Spinal cord (tissue), 10 donors: ENCODE measurements around the gene FMO5. TPM values are rescaled to one million over a fixed set of nuclear protein-coding genes. Genes with fewer than 3 reads are reported as not detected.
"Not testable (repeated sequence)": the region's sequence is repeated elsewhere in the genome, so short reads cannot be mapped to it uniquely, and the experiment has no call there.

ENCODE experiments used
- DNase-seq, 6 donors: peaks; one replicate each; pipeline versions ENCODE4 v3.0.0 to v3.0.0-alpha.2; 2013 to 2015; ENCODE audit warnings: low spot score in 6 of 6, low read depth in 4 of 6
- H3K27ac ChIP-seq: one replicate; pipeline ENCODE4 v1.5.1; 2013; ENCODE audit warnings: low read depth, low read length, control low read depth
- H3K27me3 ChIP-seq: one replicate; pipeline ENCODE4 v1.6.1; 2013; ENCODE audit warnings: low read length; ENCODE audit not compliant: control insufficient read depth, insufficient read depth
- H3K36me3 ChIP-seq: one replicate; pipeline ENCODE4 v1.6.1; 2013; ENCODE audit warnings: low read length; ENCODE audit not compliant: control insufficient read depth, insufficient read depth
- H3K4me1 ChIP-seq: one replicate; pipeline ENCODE4 v1.6.1; 2013; ENCODE audit warnings: low read length; ENCODE audit not compliant: control insufficient read depth, insufficient read depth
- H3K4me3 ChIP-seq: one replicate; pipeline ENCODE4 v1.5.1; 2013; ENCODE audit warnings: low read depth, low read length, control low read depth
- H3K9me3 ChIP-seq: one replicate; pipeline ENCODE4 v1.6.1; 2013; ENCODE audit warnings: low read length; ENCODE audit not compliant: control insufficient read depth, insufficient read depth
- whole genome bisulfite sequencing: methylation state at CpG from one replicate; pipeline ENCODE4 v1.1.5; 2013; ENCODE audit warnings: missing lambda C conversion rate; ENCODE audit not compliant: insufficient coverage; 5-methylcytosine and 5-hydroxymethylcytosine counted together
- polyA plus RNA-seq, 2 donors: library from polyadenylated mRNA; unstranded; fragments of 120-200 nt; gene quantifications; one replicate each; pipeline ENCODE4 v1.2.1, GENCODE V29; 2013; ENCODE audit not compliant: insufficient read length in 2 of 2
- total RNA-seq, 2 donors: library from RNA; depleted of rRNA in 1 of 2; stranded (reverse); fragments of 120-200 nt in 1 of 2; fragments of >200 nt in 1 of 2; gene quantifications; one replicate each; pipeline versions ENCODE4 v1.2.3 to v1.2.4, GENCODE V29; 2013 to 2014
- donor health status: healthy.

FMO5 gene
- total and polyA plus RNA-seq, 4 donors = 2.5 to 5.0 (median 3.9) TPM

- Histone ChIP-seq H3K36me3 (peaks cover 13% of the 10 kb centered on the region), H3K27me3 (no peaks in the 10 kb centered on the region), H3K27ac (no peak overlapping the region), H3K4me1 (no peaks in the 10 kb centered on the region), H3K4me3 (no peak overlapping the region), H3K9me3 (no peaks in the 10 kb centered on the region)
- DNase-seq = no peak
Measured at GRCh38 chr1:147162093-147162492, 63.0 kb downstream of the FMO5 start.

DNA sequence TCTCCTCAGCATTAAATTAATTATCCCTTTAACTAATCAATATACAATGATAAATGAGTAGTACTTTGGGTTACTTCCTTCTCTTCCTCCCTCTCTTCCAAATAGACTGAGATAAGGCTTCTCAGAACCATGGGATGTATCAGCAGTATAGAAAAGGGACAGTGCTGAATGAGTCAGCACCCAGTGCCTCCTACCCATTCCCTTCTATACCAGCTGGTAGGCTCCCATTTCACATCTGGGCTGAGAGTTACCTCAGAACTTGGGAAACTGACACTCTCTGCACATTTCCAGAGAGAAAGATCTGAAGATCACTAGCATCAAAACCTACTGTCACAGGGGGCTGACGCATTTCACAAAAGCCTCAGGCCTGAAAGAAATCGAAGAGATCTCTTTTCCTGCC lies 68.0 kb downstream of the FMO5 start:
- not testable (repeated sequence) for H3K27ac ChIP-seq, H3K4me3 ChIP-seq, H3K4me1 ChIP-seq, H3K9me3 ChIP-seq, DNase-seq, H3K27me3 ChIP-seq, H3K36me3 ChIP-seq
- no CpG with 5 or more reads among the region's 2 CpGs for WGBS

- H3K4me3 ChIP-seq = no peak overlapping the region
- H3K27ac ChIP-seq = no peak overlapping the region
- peaks cover 5% of the 10 kb centered on the region for H3K36me3 ChIP-seq
- DNase-seq = peak in 1 of 6 donors; percentile 27
- no peaks in the 10 kb centered on the region for H3K27me3 ChIP-seq
- no peaks in the 10 kb centered on the region for H3K9me3 ChIP-seq
- no peaks in the 10 kb centered on the region for H3K4me1 ChIP-seq
- WGBS = 86% methylated on average over 2 of the region's 3 CpGs
Measured at GRCh38 chr1:147156642-147157041, 68.5 kb downstream of the FMO5 start.

DNA sequence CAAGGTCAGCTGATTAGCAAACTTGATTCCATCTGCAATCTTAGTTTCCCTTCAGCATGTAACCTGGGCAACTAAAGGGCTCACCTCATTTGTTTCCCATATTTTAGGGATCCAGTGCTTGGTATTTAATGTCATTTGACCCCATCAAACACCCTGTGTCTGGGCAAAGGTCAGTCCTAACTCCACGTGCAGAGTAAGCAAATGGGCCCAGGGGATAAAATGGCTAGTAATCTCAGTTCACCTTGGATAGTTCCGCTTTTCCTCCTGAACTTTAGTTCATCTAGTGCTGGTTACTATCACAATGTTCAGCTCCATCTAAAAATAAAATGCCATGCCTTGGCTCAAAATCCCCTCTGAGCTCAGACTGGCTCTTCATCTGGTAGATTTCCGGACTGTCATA lies 72.4 kb downstream of the FMO5 start:
- no peaks in the 10 kb centered on the region for H3K27me3 ChIP-seq
- H3K4me1 ChIP-seq = no peaks in the 10 kb centered on the region
- no peak overlapping the region for H3K4me3 ChIP-seq
- no peaks in the 10 kb centered on the region for H3K9me3 ChIP-seq
- no peak for DNase-seq
- WGBS = 83% methylated on average over 3 of the region's 3 CpGs
- no peak overlapping the region for H3K27ac ChIP-seq
- H3K36me3 ChIP-seq = peaks cover 5% of the 10 kb centered on the region

DNA sequence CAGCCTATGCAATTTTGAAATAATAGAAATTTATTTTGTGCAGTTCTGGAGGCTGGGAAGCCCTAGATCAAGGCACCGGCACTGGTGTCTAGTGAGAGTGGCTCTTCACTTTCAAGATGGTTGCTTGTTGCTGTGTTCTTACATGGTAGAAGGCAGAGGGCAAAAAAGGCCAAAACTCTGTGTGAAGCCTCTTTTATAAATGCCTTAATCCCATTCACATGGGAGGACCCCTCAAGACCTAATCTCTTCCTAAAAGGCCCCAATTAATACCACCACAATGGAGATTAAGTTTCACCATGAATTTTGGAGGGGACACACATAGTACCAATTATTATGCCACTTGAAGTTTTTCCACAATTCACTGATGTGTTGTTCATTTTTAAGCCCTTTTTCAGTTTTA lies 73.9 kb downstream of the FMO5 start:
- Histone ChIP-seq H3K4me3 (no peak overlapping the region), H3K36me3 (peaks cover 5% of the 10 kb centered on the region), H3K27ac (no peak overlapping the region), H3K4me1 (no peaks in the 10 kb centered on the region), H3K27me3 (no peaks in the 10 kb centered on the region), H3K9me3 (no peaks in the 10 kb centered on the region)
- WGBS = no CpG with 5 or more reads among the region's 1 CpG
- DNase-seq = no peak

DNA sequence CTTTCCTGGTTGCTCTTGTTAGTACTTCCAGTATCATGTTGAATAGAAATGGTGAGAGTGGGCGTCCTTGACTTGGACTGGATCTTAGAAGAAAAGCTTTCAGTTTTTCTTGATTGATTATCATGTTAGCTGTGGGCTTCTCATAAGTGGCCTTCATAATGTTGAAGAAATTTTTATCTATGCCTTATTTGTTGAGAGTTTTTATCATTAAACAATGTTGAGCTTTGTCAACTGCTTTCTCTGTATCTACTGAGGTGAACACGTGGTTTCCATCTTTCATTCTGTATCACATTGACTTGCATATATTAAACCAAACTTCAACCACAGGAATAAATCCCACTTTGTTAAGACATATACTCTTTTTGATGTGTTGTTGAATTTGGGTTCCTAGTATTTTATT lies 82.3 kb downstream of the FMO5 start:
- H3K9me3 ChIP-seq = no peaks in the 10 kb centered on the region
- H3K4me1 ChIP-seq = no peaks in the 10 kb centered on the region
- H3K27ac ChIP-seq = no peak overlapping the region
- no peaks in the 10 kb centered on the region for H3K27me3 ChIP-seq
- H3K4me3 ChIP-seq = no peak overlapping the region
- DNase-seq = no peak
- WGBS = no CpG with 5 or more reads among the region's 2 CpGs
- no peaks in the 10 kb centered on the region for H3K36me3 ChIP-seq

Other genes with a start within 250 kb of the FMO5 start
- gene PRKAB2, start 52.9 kb downstream of the FMO5 start, total RNA-seq = 10 to 100 TPM; 22.8 to 33.9 TPM
- gene PRKAB2, start 52.9 kb downstream of the FMO5 start, polyA plus RNA-seq = 10 to 100 TPM; 30.2 to 33.1 TPM
- 10 to 100 TPM; 35.5 to 40.0 TPM for gene CHD1L, start 17.3 kb upstream of the FMO5 start, total RNA-seq
- gene CHD1L, start 17.3 kb upstream of the FMO5 start, polyA plus RNA-seq = 10 to 100 TPM; 31.9 to 41.9 TPM